Measurements from ENCODE around the gene MYD88. TPM values are rescaled to one million over a fixed set of nuclear protein-coding genes. Genes with fewer than 3 reads are reported as not detected.

Gene MYD88
- total RNA-seq, 1 experiment from 2014 or later = 14.8 TPM

GRCh38 chr3:38141173-38141951 lies 2.9 kb downstream of the MYD88 start:
- no peak for DNase-seq (ENCODE audit: low read depth, low spot score)
- H3K27me3 ChIP-seq (ENCODE audit: insufficient read depth, low read length) = no peaks in the 10 kb centered on the region
- ChIA-PET POLR2A (interaction anchor here (1.2 kb wide), 1 partner anchor 23 kb away, joined by 4 read pairs; no protein-coding TSS in a partner anchor), RAD21 (ENCODE audit: low non-redundant PET in 1 of 2, low total read pairs in 2 of 2, uncharacterized antibody in 2 of 2, unreplicated experiment in 2 of 2) (no interaction called here), CTCF (interaction anchor here (0.9 to 1.2 kb wide), 2 partner anchors 24 to 206 kb away, joined by 3 read pairs; partner anchors contain the start of genes OXSR1 and XYLB)
- H3K9ac ChIP-seq (ENCODE audit: low read length) = no peak overlapping the region
- H3K4me1 ChIP-seq (ENCODE audit: control insufficient read depth in 1 of 2, insufficient read depth in 2 of 2, low read length in 2 of 2) = peaks cover 16 to 42% of the 10 kb centered on the region in 2 experiments
- no peak overlapping the region for H2AFZ ChIP-seq (ENCODE audit: low read depth, low read length, poor library complexity, severe bottlenecking)
- peaks cover 0 to 4% of the 10 kb centered on the region in 2 experiments; a peak in 1 of 4 replicates for H3K36me3 ChIP-seq (ENCODE audit: control insufficient read depth in 1 of 2, insufficient read depth in 2 of 2, low read length in 2 of 2)
- intact Hi-C loops (cut with micrococcal nuclease) = no loop called here
- H3K4me3 ChIP-seq (replicated peaks in 1 of 2; ENCODE audit: low read depth in 1 of 2, low read length in 2 of 2) = no peak overlapping the region
- ATAC-seq = no peak
- H3K9me2 ChIP-seq (ENCODE audit: insufficient read depth) = no peaks in the 10 kb centered on the region
- H3K27ac ChIP-seq (ENCODE audit: low read depth, low read length) = no peak overlapping the region
- no peaks in the 10 kb centered on the region for H4K20me1 ChIP-seq (ENCODE audit: insufficient read depth)
- H3K79me2 ChIP-seq (ENCODE audit: insufficient read depth, low read length) = peaks cover 4% of the 10 kb centered on the region; the same call in 1 of the 2 replicates
- H3K4me2 ChIP-seq (ENCODE audit: low read length) = no peak overlapping the region
- TF ChIP-seq ATF3 (IDR thresholded peaks at IDR 0.05) (no peak), CBX3 (IDR thresholded peaks at IDR 0.05; ENCODE audit: low read depth) (no peak), POLR2A (IDR thresholded peaks at IDR 0.05; ENCODE audit: borderline replicate concordance, extremely low read depth, insufficient read depth, insufficient read length) (no peak), ZFX (IDR thresholded peaks at IDR 0.05) (no peak), JUND (IDR thresholded peaks at IDR 0.05) (no peak), ELF1 (IDR thresholded peaks at IDR 0.05; ENCODE audit: borderline replicate concordance, low read depth) (no peak), YY1 (IDR thresholded peaks at IDR 0.05; ENCODE audit: extremely low read depth, insufficient replicate concordance, low read depth, low read length) (no peak), EZH2phosphoT487 (IDR thresholded peaks at IDR 0.05; ENCODE audit: borderline replicate concordance) (no peak), SP1 (IDR thresholded peaks at IDR 0.05; ENCODE audit: low read depth) (no peak), EZH2 (IDR thresholded peaks at IDR 0.05) (no peak)
- H3K9me3 ChIP-seq (ENCODE audit: control insufficient read depth in 1 of 2, insufficient read depth in 1 of 2, low read depth in 1 of 2, low read length in 2 of 2) = no peaks in the 10 kb centered on the region
- BruUV-seq (replicated peaks) = no TSS peak

- no peaks in the 10 kb centered on the region for H3K27me3 ChIP-seq (ENCODE audit: insufficient read depth, low read length)
- ChIA-PET CTCF (interaction anchor here (1.2 kb wide), 1 partner anchor 23 kb away, joined by 3 read pairs; the partner anchor contains the start of gene OXSR1), RAD21 (ENCODE audit: low non-redundant PET in 1 of 2, low total read pairs in 2 of 2, uncharacterized antibody in 2 of 2, unreplicated experiment in 2 of 2) (no interaction called here), POLR2A (interaction anchor here (1.2 kb wide), 1 partner anchor 22 kb away, joined by 4 read pairs; no protein-coding TSS in a partner anchor)
- peaks cover 16 to 42% of the 10 kb centered on the region in 2 experiments for H3K4me1 ChIP-seq (ENCODE audit: control insufficient read depth in 1 of 2, insufficient read depth in 2 of 2, low read length in 2 of 2)
- H4K20me1 ChIP-seq (ENCODE audit: insufficient read depth) = no peaks in the 10 kb centered on the region
- DNase-seq (ENCODE audit: low read depth, low spot score) (no peak), ATAC-seq (no peak)
- no peak overlapping the region for H2AFZ ChIP-seq (ENCODE audit: low read depth, low read length, poor library complexity, severe bottlenecking)
- no peak overlapping the region for H3K9ac ChIP-seq (ENCODE audit: low read length)
- no TSS peak for BruUV-seq (replicated peaks)
- TF ChIP-seq YY1 (IDR thresholded peaks at IDR 0.05; ENCODE audit: extremely low read depth, insufficient replicate concordance, low read depth, low read length) (no peak), SIN3A (IDR thresholded peaks at IDR 0.05; ENCODE audit: low read depth) (no peak), ELF1 (IDR thresholded peaks at IDR 0.05; ENCODE audit: borderline replicate concordance, low read depth) (no peak), EZH2phosphoT487 (IDR thresholded peaks at IDR 0.05; ENCODE audit: borderline replicate concordance) (no peak), SRF (IDR thresholded peaks at IDR 0.05; ENCODE audit: low read depth) (no peak), CBX3 (IDR thresholded peaks at IDR 0.05; ENCODE audit: low read depth) (no peak), POLR2A (IDR thresholded peaks at IDR 0.05; ENCODE audit: borderline replicate concordance, extremely low read depth, insufficient read depth, insufficient read length) (no peak), EGR1 (IDR thresholded peaks at IDR 0.05; ENCODE audit: low read depth) (no peak), FOSL1 (IDR thresholded peaks at IDR 0.05; ENCODE audit: low read depth) (no peak)
- TF ChIP-seq, protein P1, sequence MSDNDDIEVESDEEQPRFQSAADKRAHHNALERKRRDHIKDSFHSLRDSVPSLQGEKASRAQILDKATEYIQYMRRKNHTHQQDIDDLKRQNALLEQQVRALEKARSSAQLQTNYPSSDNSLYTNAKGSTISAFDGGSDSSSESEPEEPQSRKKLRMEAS (IDR thresholded peaks at IDR 0.05) = no peak
- peaks cover 0 to 4% of the 10 kb centered on the region in 2 experiments; a peak in 1 of 4 replicates for H3K36me3 ChIP-seq (ENCODE audit: control insufficient read depth in 1 of 2, insufficient read depth in 2 of 2, low read length in 2 of 2)
- peaks cover 0 to 4% of the 10 kb centered on the region in 2 experiments; a peak in 1 of 4 replicates for H3K9me3 ChIP-seq (ENCODE audit: control insufficient read depth in 1 of 2, insufficient read depth in 1 of 2, low read depth in 1 of 2, low read length in 2 of 2)
- H3K4me3 ChIP-seq (replicated peaks in 1 of 2; ENCODE audit: low read depth in 1 of 2, low read length in 2 of 2) = no peak overlapping the region
- intact Hi-C loops (cut with micrococcal nuclease) = no loop called here
- H3K79me2 ChIP-seq (ENCODE audit: insufficient read depth, low read length) = no peaks in the 10 kb centered on the region; the same call in 1 of the 2 replicates
- H3K9me2 ChIP-seq (ENCODE audit: insufficient read depth) = no peaks in the 10 kb centered on the region
- no peak overlapping the region for H3K4me2 ChIP-seq (ENCODE audit: low read length)
- H3K27ac ChIP-seq (ENCODE audit: low read depth, low read length) = no peak overlapping the region
Measured at GRCh38 chr3:38141952-38142273, 3.5 kb downstream of the MYD88 start.
